Measurements from ENCODE around the gene ANXA11.
"Not testable (repeated sequence)": the region's sequence is repeated elsewhere in the genome, so short reads cannot be mapped to it uniquely, and the experiment has no call there.

ANXA11 gene

DNA sequence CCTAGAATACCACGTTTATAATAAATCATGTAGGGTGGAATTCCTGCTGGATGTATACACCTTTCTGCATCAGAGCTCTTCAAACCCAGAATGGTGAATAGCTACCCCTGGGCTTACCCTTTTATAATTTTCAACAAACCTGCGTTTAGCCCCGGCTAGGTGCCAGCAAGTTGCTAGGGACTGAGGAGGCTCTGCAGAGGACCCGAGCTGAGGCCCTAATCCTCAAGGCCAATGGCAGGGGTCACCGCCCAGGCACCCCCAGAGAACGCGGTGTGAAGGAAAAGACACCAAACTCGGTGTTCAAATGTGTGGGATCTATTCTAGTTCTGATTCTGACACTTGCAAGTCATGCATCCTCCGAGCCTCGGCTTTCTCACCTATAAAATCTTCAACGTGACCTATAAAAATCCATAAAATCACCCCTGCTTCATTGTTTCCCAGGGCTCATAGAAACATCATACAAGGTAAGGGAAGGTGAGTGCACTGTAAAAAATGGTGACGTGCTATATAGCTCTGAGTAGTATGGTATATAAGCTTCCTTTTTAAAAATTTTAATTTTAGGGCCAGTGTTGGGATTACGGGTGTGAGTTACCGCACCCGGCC lies 2.5 kb upstream of the ANXA11 start:
- DNase-seq: no peak

DNA sequence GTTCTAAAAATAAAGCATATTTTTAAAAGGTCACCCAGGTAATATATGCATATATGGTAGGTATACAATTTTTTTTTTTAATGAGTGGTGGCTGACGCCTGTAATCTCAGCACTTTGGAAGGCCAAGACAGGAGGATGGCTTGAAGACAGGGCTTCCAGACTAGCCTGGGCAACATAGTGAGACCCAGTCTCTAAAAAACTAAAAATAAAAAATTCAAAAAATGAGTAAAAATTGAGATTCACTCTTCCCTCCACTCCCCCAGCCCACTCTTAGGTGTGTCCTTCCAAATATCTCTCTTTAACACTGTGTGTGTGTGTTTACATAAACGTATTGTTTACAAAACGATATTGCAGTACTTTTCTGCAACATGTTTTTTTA lies 929 bp upstream of the ANXA11 start:
- no peak for DNase-seq

DNA sequence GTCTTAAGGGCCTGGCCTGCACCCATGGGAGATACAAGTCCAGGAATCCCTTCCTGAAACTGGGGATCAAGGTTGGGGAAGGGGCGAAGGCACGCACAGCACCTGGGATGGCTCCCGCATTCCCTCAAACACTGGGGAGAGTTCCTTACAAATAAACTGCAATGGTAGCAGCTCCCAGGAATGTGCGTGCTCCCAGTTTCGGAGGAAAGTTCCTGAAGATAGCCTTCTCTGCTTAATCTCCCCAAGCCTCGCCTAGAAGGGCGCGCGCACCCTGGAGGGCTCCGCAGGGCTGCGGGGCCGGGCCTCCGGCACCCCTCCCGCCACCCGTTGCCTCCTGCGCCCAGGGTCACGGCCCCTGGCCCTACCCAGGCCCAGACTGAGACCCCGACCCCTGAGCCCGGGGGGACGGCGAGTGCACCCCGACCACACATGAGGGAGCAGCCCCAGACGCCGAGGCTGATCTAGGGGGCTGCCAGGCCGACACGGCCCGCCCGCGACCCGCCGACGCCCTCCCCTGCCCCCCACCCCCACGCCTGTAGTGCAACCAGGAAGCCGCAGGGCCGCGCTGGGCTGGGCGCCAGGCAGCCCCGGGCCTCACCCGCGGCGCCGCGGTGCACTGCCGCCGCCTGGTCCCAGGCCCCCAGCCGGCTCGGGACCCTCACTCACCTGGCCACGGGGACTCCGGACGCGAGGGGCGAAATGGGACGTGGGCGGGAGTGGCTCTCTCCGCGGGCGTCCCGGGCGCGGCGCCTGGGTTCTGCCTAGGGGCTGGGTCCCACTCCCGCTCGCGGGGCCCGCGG lies 460 bp downstream of the ANXA11 start:
- peak; percentile 25 for DNase-seq

DNA sequence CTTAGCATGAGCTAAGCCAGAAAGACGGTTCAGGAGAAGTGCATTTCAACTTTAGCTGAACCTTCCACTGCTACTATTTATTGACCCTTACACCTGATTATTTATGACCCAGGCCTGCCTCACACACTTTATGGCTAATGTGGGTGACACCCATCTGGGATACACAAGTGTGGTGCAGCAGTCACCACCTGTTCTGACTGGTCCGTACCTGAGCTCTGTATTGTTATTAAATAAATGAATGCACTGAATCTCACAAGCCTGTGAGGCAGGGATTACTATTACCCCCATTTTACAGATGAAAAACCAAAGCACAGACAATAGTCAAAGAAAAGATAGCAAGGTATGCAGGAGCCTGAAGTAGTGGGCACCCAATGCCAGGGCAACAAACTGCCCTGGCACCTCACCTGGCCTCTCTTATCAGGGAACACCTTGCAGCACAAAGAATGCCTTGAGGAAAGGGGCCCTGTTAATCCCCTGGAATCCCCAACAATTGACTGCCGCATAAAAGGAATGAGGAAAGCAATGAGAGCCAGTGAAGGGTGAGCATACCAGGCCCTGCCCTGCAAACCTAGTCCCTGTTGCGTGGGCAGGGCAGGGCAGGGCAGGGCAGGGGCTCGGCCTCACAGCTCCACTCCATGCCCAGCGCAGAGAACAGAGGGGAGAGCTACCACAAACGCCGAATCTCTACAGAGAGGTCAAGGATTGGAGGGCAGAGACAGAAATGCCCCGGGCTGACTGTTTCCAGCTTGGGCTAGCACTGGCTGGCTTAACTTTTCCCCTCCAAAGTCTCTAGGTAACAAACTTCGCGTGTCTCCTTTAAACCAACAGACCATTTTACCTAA lies 1.3 kb downstream of the ANXA11 start:
- peak; percentile 9 for DNase-seq

DNA sequence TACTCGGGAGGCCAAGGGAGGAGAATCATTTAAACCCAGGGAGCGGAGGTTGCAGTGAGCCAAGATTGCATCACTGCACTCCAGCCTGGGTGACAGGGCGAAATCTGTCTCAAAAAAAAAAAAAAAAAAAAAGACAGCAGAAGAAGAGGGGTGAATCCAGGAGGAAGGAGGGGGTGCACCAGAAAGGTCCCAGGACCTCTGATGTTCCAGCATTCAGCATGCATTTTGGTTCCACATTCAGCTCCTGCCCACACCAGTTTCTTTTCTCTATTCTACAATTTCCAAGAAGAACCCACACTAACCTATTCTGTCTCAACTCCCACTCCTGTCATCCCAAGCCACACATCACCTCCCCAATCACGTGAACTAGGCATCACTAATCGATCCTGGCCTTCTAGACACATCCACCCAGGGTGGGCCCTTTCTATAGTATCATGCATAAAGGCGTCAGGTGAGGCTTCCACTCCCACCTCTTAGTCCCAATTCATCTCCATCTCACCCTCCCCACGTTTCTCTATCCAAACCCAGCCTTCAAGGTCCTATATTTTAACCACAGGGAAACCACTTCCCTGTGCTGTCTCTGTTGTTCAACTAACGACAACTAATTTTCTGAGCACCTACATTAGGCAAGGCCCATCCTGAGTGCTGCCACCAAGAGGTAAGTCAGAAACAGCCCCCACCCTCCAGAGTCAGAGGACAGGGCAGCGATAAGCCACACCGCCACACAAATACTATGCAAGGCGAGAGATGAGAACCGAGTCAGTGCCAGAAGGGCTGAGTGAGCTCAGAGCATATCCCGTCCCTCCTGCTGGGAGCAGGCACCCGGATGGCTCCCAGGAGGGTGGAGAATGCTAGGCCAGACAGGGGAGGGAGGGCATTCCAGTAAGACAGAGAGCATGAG lies 2.2 kb downstream of the ANXA11 start:
- peak; percentile 67 for DNase-seq

DNA sequence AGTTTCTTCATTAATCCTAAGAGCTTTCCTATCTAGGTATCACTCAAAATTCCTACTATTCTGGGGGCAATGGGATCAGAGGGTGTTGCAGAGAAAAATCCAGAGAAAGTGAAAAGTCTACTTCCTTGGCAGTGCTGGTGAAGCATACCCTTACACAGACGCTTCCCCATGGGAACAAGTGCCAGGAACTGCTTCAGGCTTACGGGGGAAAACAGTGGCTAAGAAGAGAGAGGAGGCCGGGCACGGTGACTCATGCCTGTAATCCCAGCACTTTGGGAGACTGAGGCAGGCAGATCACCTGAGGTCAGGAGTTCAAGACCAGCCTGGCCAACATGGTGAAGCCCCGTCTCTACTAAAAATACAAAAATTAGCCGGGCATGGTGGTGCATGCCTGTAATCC lies 2.8 kb downstream of the ANXA11 start:
- DNase-seq: not testable (repeated sequence)

DNA sequence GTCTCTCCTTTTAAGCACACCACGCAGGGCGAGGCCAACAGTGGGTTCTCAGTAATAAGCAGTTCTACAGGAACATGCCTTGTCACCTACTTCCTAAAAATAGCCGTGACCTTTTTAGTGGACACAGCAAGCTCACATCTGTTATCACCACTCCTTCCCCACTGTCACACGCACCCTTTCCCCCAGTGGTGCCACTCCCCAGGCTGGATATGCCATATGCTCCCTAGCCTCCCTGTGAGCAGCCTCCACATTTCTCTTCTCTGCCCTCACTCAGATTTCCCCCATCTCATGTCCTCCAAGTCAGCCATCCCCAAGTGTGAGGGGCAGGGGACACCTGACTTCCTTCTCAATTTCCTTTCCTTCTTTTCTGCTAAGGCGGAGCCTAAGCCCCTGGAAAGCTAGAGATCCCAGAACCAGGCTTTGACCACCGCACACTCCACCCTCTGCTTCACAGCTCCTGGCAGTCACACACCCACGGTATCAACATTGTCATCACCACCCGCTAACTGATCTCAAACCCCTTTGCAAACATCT lies 3.7 kb downstream of the ANXA11 start:
- DNase-seq: no peak

DNA sequence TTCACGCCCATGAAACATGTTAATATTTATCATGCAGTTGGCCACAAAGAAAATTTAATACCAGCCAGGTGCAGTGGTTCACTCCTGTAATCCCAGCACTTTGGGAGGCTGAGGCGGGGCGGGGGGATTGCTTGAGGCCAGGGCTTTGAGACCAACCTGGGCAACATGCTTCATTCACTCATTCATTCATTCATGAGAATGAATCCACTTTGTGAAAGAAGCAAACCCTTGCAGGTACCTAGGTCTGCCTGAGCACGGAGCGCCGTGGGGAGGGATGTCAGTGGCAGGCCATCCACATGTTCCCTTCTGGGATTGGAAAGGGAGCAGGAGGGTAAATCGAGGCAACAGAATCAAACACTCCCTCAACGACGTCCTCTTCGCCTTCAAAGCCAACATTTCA lies 4.7 kb downstream of the ANXA11 start:
- no peak for DNase-seq

DNA sequence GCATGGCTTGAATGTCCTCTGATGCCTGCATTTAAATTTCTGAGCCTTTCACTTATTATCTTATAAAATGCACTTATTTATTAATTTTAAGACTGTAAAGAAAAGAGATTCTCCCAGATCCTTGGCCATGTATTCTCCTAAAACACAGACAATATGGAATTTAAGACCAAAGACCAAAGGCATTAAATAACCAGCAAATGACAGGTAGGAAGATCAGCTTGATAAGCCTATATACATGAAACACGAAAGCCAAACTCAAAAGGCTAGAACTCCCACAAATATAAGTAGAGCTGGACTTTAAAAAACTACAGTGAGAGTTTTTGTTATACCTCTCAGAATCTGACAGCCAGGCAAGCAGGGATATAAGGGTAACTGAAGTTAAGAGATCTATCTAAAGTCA lies 5.1 kb downstream of the ANXA11 start:
- no peak for DNase-seq

DNA sequence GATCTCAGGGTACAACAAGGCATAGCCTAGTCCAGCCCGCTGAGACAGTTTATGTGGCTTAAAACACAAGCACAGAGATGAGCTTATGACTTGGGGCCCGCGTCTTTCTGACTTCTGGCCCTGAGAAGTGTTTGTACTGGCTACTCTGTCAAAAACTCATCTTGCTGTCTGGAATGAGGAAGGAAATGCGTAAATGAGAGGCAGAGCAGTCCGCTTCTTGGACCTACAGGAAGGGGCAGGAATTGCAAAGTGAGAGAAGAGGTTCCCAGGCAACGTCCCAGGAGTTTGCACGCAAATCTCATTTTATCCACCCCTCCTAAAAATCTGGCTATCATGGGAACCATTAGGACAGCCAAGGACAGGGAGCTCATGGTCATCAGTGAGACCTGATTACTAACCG lies 5.5 kb downstream of the ANXA11 start:
- DNase-seq: peak; percentile 18

DNA sequence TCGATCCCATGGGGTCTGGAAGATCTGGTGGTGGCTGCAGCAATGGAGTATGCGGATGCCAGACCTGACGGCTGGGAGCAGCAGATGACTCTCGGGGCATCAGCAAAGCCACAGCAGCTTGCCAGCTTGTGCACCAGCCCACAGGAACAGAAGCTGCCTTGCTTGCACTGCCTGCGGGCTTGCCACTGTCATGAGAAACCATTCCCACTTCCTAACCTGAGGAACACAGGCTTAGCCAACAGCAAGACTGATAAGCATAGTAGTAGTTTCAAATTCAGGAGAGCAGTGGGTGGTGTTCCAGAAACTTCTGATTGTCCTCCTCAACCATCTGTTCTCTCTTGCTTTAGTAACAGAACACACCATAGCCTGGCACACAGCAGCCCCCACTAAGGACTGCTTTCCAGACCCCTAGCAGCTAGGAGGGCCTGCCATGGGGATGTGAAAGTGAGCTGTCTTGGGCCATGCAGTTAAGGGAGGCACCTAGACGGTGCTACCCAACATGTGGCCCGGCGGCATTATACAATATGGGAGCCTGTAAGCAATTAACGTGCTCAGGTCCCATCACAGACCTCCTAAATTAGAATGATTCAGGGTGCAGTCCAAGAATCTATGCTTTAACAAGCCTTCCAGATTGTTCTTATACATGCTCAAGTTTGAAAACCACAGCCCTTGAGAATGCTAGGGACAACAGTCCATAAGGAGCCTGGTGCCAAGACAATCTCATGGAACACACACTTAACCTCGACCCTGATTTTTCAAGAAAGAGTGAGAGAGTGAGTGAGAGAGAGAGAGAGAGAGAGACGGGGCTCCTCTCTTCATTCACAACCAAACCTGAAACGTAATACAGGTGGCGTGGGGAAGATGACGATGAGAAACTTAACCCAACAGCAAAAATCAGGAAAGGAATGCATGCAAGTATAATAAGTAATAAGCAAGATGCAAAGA lies 7.1 kb downstream of the ANXA11 start:
- DNase-seq: no peak

DNA sequence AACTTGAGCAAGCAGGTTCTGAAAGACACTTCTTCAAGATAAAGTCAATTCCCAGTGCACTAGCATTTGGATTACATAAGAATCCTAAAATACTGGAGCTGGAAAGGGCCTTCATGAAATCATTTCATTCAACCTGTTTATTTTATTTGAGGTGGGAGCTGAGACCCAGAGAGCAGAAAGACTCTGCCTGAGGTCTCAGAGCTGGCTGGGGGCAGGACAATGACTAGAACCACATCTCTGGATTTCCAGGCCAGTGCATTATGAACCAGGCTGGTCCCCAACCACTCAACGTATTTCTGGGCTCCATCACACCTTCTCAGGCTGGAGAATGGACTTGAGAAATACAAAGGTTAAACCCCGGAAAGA lies 8.4 kb downstream of the ANXA11 start:
- DNase-seq: no peak

DNA sequence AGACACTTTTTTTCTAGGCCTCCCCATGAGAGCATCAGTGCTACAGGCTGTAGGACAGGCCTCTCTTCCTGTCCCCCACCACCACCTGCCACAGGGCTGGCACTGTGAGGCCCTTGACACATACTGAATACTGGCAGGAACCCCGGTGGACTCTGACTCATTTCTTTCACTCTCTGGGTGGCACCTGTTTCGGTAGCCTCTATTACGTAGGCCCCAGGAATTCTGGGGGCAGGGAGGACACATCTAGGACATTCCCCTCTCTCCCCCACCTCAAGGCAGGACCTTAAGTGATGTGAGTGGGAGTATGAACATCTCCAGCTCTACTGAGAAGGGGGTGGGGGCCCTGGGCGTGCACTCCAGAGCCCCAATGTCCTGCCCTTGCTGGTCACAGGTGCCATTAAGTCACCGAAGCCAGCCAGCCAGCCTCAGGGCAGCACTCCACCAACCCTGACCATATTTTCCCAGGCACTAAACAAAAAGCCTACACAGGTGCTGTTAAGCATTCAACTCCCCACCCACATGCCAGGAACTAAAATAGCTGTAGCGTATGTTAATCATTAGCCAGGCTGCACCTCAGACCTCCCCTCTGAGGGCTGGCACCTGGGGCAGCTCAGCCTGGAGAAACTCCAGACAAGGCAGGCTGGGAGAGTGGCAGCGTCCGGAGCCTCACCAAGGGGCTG lies 8.9 kb downstream of the ANXA11 start:
- peak; percentile 13 for DNase-seq

DNA sequence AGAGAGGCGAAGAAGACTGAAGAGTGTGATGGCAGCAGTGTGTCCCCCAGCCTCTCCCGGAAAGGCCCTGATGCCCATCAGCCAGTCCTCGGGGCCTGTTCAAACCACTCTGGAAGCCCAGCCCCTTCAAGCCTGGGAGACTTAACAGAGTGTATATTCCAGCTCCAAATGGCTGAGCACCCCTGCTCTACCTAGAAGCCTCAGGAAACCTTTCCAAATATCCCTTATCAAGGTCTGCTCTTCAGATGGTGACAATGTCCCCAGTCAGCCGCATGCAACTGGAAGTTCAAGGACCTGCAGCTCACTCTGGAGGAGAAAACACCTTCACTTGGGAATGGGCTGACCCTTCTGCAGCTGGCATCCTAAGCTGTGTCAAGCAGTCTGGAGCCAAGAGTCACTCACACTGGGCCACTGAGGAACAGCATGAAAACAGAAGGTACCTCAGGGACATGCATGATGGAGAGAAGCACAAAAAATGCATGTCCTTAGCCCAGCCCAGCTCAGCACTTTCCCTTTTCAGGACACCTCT lies 10.2 kb downstream of the ANXA11 start:
- no peak for DNase-seq

DNA sequence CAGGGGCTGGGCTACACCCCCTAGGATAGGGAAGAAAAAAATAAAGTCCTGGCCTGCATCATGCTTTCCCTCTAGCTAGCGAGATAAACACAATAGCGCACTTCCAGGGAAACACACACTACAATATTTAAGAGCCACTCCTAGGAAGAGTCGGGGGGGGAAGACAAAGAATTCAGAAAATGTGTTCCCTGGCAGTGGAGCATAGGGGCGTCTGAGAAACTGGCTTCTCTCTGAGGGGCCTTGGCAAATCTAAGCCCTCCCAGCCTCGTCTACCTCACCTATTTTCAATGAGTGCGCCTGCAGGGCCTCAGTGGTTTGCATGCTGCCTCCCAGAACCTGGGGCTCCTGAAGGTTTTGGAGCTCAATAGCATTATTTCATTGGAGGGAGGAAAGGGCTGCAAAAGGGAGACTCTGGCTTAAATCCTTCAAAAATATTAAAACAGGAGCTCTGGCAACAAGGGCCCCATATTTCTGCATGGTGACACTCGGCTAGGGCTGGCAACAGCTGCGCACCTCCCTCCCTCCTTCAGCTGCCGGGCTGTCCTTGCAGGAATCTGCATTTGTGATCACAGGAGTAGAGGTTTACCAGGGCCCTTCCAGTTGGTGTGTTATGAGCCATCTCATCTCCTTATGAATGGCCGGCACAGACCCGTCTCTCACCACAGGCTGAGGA lies 10.8 kb downstream of the ANXA11 start:
- DNase-seq: no peak

DNA sequence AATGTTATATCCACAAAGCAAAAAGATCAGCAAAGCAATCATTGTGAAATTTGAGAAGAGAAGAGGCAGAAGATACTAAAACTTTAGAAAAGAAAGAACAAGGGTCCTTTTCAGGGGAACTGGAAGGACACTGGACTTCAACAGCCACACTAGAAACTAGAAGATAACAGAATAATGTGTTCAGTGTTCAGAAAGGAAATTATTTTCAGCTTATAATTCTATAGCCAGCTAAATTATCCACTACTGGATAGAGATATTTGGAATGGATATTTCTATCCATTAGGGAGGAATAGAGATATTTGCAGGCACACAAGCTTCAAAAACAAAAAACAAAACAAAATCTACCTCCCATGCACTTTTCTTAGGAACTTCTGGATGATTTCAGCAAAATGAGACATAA lies 12.8 kb downstream of the ANXA11 start:
- DNase-seq: no peak

DNA sequence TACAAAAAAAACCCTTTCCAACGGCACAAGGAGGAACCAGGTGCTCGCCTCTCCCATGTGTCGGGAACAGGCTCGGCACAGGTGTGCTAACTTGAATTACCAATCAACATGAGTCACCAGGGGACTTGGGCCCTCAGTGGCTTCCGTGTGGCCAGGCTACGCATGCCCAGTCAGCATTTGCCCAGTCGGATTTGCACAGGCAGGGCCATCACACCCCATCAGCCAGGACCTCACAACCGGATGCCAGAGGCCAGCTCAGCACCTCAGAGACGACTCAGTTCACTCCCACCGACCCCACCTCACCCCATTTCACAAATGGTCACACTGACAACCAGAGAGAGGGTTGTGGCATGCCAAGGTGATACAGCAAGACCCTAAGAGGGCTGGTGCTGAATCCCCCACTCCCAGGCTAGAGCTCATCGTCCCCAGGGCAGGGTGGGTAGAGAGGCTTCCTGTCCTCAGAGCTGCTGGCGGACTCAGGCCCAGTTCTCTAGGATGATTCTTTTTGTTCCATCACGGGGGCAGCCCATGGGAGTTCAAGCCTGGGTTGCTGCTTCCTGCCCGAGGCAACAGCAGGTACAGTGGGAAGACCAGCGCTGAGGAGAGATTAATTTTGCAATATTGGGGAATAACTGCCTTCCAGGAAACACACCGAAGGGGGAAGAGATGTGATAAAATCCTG lies 13.6 kb downstream of the ANXA11 start:
- DNase-seq: no peak

DNA sequence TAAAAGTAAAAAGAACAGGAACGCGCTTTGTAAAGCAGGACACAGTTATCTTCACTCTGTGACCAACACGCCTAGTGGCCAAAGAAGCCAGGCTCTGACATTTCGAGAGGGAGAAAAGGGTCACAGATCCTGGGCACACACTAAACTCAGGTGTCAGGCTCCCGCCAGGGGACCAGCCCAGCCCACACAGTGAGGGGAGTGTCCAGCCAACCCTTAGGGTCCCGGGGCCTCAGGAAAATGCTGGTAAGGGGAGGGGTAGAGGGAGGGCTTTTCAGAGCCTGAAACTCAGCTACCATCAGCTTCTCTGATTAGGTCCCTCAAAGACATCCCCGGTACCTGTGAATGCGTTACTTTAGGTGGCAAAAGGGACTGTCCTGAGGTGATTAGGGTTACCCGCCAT lies 16.6 kb downstream of the ANXA11 start:
- no peak for DNase-seq
